Karpas-422 (cell line): ENCODE results near the gene SEMA5B. TPM values are rescaled to one million over a fixed set of nuclear protein-coding genes. Genes with fewer than 3 reads are reported as not detected.

Experiments used
- DNase-seq: peaks from one replicate; pipeline ENCODE4 v3.0.0-alpha.2; 2015
- H2AFZ ChIP-seq: fragments of 200-600 bp; sonication (generic); 2 replicates; pipeline ENCODE4 v1.6.1; 2014; ENCODE audit warnings: antibody characterized with exemption, low read length, mixed read lengths
- H3K27ac ChIP-seq: fragments of 200-600 bp; sonication (generic); 2 replicates; pipeline ENCODE4 v1.5.1; 2014; ENCODE audit warnings: mild to moderate bottlenecking, low read length, moderate library complexity
- H3K27me3 ChIP-seq: fragments of 200-600 bp; sonication (generic); 2 replicates; pipeline ENCODE4 v1.6.1; 2014; ENCODE audit warnings: low read length, mixed read lengths
- H3K36me3 ChIP-seq: fragments of 200-600 bp; sonication (generic); 2 replicates; pipeline ENCODE4 v1.6.1; 2014; ENCODE audit warnings: low read length, mixed read lengths; ENCODE audit not compliant: insufficient read depth
- H3K4me1 ChIP-seq: fragments of 200-600 bp; sonication (generic); 2 replicates; pipeline ENCODE4 v1.6.1; 2014; ENCODE audit warnings: mild to moderate bottlenecking, low read length, mixed read lengths
- H3K4me2 ChIP-seq: fragments of 200-600 bp; sonication (generic); 2 replicates; pipeline ENCODE4 v1.6.1; 2014; ENCODE audit warnings: low read length, low read depth, mild to moderate bottlenecking; ENCODE audit not compliant: poor library complexity, severe bottlenecking
- H3K4me3 ChIP-seq: fragments of 200-600 bp; sonication (generic); 2 replicates; pipeline ENCODE4 v1.5.1; 2014; ENCODE audit warnings: mild to moderate bottlenecking, antibody characterized with exemption, low read length, mixed read lengths
- H3K79me2 ChIP-seq: fragments of 200-600 bp; sonication (generic); 2 replicates; pipeline ENCODE4 v1.6.1; 2014; ENCODE audit warnings: mild to moderate bottlenecking, low read length, mixed read lengths
- H3K9ac ChIP-seq: fragments of 200-600 bp; sonication (generic); 2 replicates; pipeline ENCODE4 v1.6.0; 2014; ENCODE audit warnings: low read length
- H3K9me2 ChIP-seq: fragments of 200-600 bp; sonication (generic), shearing (Covaris generic); replicated peaks from 2 replicates; pipeline ENCODE4 v1.6.0; 2014; ENCODE audit warnings: mild to moderate bottlenecking, low read length, moderate library complexity; ENCODE audit not compliant: insufficient read depth
- H3K9me3 ChIP-seq: fragments of 300-700, 200-600 bp; sonication (generic); 2 replicates; pipeline ENCODE4 v1.6.1; 2014; ENCODE audit warnings: low read length, mixed read lengths
- H4K20me1 ChIP-seq: fragments of 200-600 bp; sonication (generic); 2 replicates; pipeline ENCODE4 v1.6.1; 2014; ENCODE audit warnings: mild to moderate bottlenecking, antibody characterized with exemption, low read length, low read depth; ENCODE audit not compliant: insufficient read depth
- total RNA-seq: library from RNA; depleted of rRNA; stranded (reverse); fragments of >200 nt; shearing (Covaris generic); gene quantifications from 2 replicates; pipeline ENCODE4 v1.2.3, GENCODE V29; 2014; ENCODE audit warnings: low replicate concordance

Gene SEMA5B
- total RNA-seq, 1 experiment from 2014 or later = not detected

- Histone ChIP-seq H3K4me3 (no peak overlapping the region), H3K9me3 (no peaks in the 10 kb centered on the region), H3K36me3 (no peaks in the 10 kb centered on the region), H3K4me1 (peaks cover 8% of the 10 kb centered on the region), H3K4me2 (no peak overlapping the region), H3K9ac (no peak overlapping the region), H3K79me2 (peaks cover 19% of the 10 kb centered on the region), H2AFZ (no peak overlapping the region), H3K27me3 (0 out of 2 replicates have a peak, but pooled peaks cover 2% of the 10 kb centered on the region), H3K9me2 (no peaks in the 10 kb centered on the region), H4K20me1 (peaks cover 16% of the 10 kb centered on the region; the same call in 1 of the 2 replicates), H3K27ac (no peak overlapping the region)
- no peak for DNase-seq
Observed at GRCh38 chr3:123064914-123065313, 37.4 kb upstream of the SEMA5B start.

- H3K27me3 ChIP-seq = 0 out of 2 replicates have a peak, but pooled peaks cover 2% of the 10 kb centered on the region
- no peak overlapping the region for H3K9ac ChIP-seq
- H3K4me1 ChIP-seq = peaks cover 8% of the 10 kb centered on the region
- no peak overlapping the region for H2AFZ ChIP-seq
- no peaks in the 10 kb centered on the region for H3K9me2 ChIP-seq
- H3K27ac ChIP-seq = no peak overlapping the region
- peaks cover 16% of the 10 kb centered on the region; the same call in 1 of the 2 replicates for H4K20me1 ChIP-seq
- DNase-seq = no peak
- H3K4me3 ChIP-seq = no peak overlapping the region
- H3K9me3 ChIP-seq = no peaks in the 10 kb centered on the region
- H3K36me3 ChIP-seq = no peaks in the 10 kb centered on the region
- H3K79me2 ChIP-seq = peaks cover 18% of the 10 kb centered on the region
- H3K4me2 ChIP-seq = no peak overlapping the region
Observed at GRCh38 chr3:123064506-123064905, 36.9 kb upstream of the SEMA5B start.

GRCh38 chr3:123063034-123063433, 35.5 kb upstream of the SEMA5B start:
- Histone ChIP-seq H3K36me3 (no peaks in the 10 kb centered on the region), H3K27ac (no peak overlapping the region), H3K27me3 (0 out of 2 replicates have a peak, but pooled peaks cover 2% of the 10 kb centered on the region), H4K20me1 (peaks cover 2% of the 10 kb centered on the region; the same call in 1 of the 2 replicates), H3K4me2 (no peak overlapping the region), H3K4me3 (no peak overlapping the region), H3K9ac (no peak overlapping the region), H3K79me2 (peaks cover 3% of the 10 kb centered on the region), H2AFZ (no peak overlapping the region), H3K4me1 (peaks cover 6% of the 10 kb centered on the region), H3K9me3 (no peaks in the 10 kb centered on the region), H3K9me2 (no peaks in the 10 kb centered on the region)
- no peak for DNase-seq

- Histone ChIP-seq H2AFZ (no peak overlapping the region), H3K27ac (no peak overlapping the region), H4K20me1 (no peaks in the 10 kb centered on the region), H3K4me1 (peaks cover 3% of the 10 kb centered on the region), H3K27me3 (0 out of 2 replicates have a peak, but pooled peaks cover 2% of the 10 kb centered on the region), H3K36me3 (no peaks in the 10 kb centered on the region), H3K9ac (no peak overlapping the region), H3K9me2 (no peaks in the 10 kb centered on the region), H3K4me2 (no peak overlapping the region), H3K9me3 (no peaks in the 10 kb centered on the region), H3K4me3 (no peak overlapping the region), H3K79me2 (no peaks in the 10 kb centered on the region)
- no peak for DNase-seq
Observed at GRCh38 chr3:123061856-123062255, 34.3 kb upstream of the SEMA5B start.

- H3K79me2 ChIP-seq = no peaks in the 10 kb centered on the region
- DNase-seq = no peak
- no peaks in the 10 kb centered on the region for H3K9me3 ChIP-seq
- no peak overlapping the region for H2AFZ ChIP-seq
- no peak overlapping the region for H3K9ac ChIP-seq
- no peaks in the 10 kb centered on the region for H3K9me2 ChIP-seq
- H4K20me1 ChIP-seq = no peaks in the 10 kb centered on the region
- no peaks in the 10 kb centered on the region for H3K4me1 ChIP-seq
- H3K36me3 ChIP-seq = no peaks in the 10 kb centered on the region
- no peak overlapping the region for H3K4me2 ChIP-seq
- H3K27ac ChIP-seq = no peak overlapping the region
- 0 out of 2 replicates have a peak, but pooled peaks cover 2% of the 10 kb centered on the region for H3K27me3 ChIP-seq
- no peak overlapping the region for H3K4me3 ChIP-seq
Observed at GRCh38 chr3:123060054-123060453, 32.5 kb upstream of the SEMA5B start.

GRCh38 chr3:123058505-123058904, 30.9 kb upstream of the SEMA5B start:
- Histone ChIP-seq H3K36me3 (no peaks in the 10 kb centered on the region), H2AFZ (no peak overlapping the region), H3K9me2 (no peaks in the 10 kb centered on the region), H3K9ac (no peak overlapping the region), H3K79me2 (no peaks in the 10 kb centered on the region), H4K20me1 (no peaks in the 10 kb centered on the region), H3K27me3 (0 out of 2 replicates have a peak, but pooled peaks cover 2% of the 10 kb centered on the region), H3K27ac (no peak overlapping the region), H3K4me3 (no peak overlapping the region), H3K9me3 (no peaks in the 10 kb centered on the region), H3K4me2 (no peak overlapping the region), H3K4me1 (no peaks in the 10 kb centered on the region)
- DNase-seq = no peak

GRCh38 chr3:123055352-123055751, 27.8 kb upstream of the SEMA5B start:
- no peaks in the 10 kb centered on the region for H3K9me2 ChIP-seq
- no peaks in the 10 kb centered on the region for H3K79me2 ChIP-seq
- no peak overlapping the region for H3K27ac ChIP-seq
- H3K4me1 ChIP-seq = no peaks in the 10 kb centered on the region
- no peaks in the 10 kb centered on the region for H3K36me3 ChIP-seq
- no peaks in the 10 kb centered on the region for H3K9me3 ChIP-seq
- H4K20me1 ChIP-seq = no peaks in the 10 kb centered on the region
- no peak overlapping the region for H3K4me2 ChIP-seq
- DNase-seq = no peak
- H3K9ac ChIP-seq = no peak overlapping the region
- no peak overlapping the region for H2AFZ ChIP-seq
- H3K4me3 ChIP-seq = no peak overlapping the region
- no peaks in the 10 kb centered on the region for H3K27me3 ChIP-seq

- Histone ChIP-seq H3K4me2 (no peak overlapping the region), H3K9me3 (no peaks in the 10 kb centered on the region), H3K9ac (no peak overlapping the region), H4K20me1 (no peaks in the 10 kb centered on the region), H3K27ac (no peak overlapping the region), H3K27me3 (no peaks in the 10 kb centered on the region), H3K9me2 (no peaks in the 10 kb centered on the region), H3K4me1 (no peaks in the 10 kb centered on the region), H3K4me3 (no peak overlapping the region), H3K36me3 (no peaks in the 10 kb centered on the region), H3K79me2 (no peaks in the 10 kb centered on the region), H2AFZ (no peak overlapping the region)
- DNase-seq = no peak
Observed at GRCh38 chr3:123054931-123055330, 27.4 kb upstream of the SEMA5B start.
